Mesothelial cell of epicardium (in vitro differentiated cells): ENCODE measurements around the gene PGS1. TPM values are rescaled to one million over a fixed set of nuclear protein-coding genes. Genes with fewer than 3 reads are reported as not detected.

Experiments used
- DNase-seq, 2 experiments: peaks; one replicate each; pipeline ENCODE4 v3.0.0; 2021; ENCODE audit warnings: low spot score in 2 of 2; ENCODE audit not compliant: unreplicated experiment in 2 of 2
- H3K27ac Mint-ChIP-seq: 2 replicates; pipeline ENCODE4 v1.8.0; 2021; ENCODE audit warnings: mixed read lengths
- H3K27me3 Mint-ChIP-seq: 2 replicates; pipeline ENCODE4 v1.8.0; 2021; ENCODE audit warnings: low read depth, mixed read lengths
- H3K36me3 Mint-ChIP-seq: 2 replicates; pipeline ENCODE4 v1.8.0; 2021; ENCODE audit warnings: mixed read lengths
- H3K4me1 Mint-ChIP-seq: 2 replicates; pipeline ENCODE4 v1.8.0; 2021; ENCODE audit warnings: mixed read lengths
- H3K4me3 Mint-ChIP-seq: 2 replicates; pipeline ENCODE4 v1.8.0; 2021; ENCODE audit warnings: mild to moderate bottlenecking, moderate library complexity, mixed read lengths
- H3K9me3 Mint-ChIP-seq: 2 replicates; pipeline ENCODE4 v1.8.0; 2021; ENCODE audit warnings: mixed read lengths
- total RNA-seq: library from RNA; stranded (reverse); gene quantifications from 3 replicates; pipeline ENCODE4 v1.2.1, GENCODE V29; 2021
- TF ChIP-seq, protein P1 (sequence below): fragments of 200-600 bp; sonication (generic); IDR thresholded peaks from one replicate; pipeline ENCODE4 v1.5.0; 2021; ENCODE audit warnings: antibody characterized with exemption; ENCODE audit not compliant: unreplicated experiment

Gene PGS1
- total RNA-seq, 1 donor from 2014 or later: 62.3 TPM

DNA sequence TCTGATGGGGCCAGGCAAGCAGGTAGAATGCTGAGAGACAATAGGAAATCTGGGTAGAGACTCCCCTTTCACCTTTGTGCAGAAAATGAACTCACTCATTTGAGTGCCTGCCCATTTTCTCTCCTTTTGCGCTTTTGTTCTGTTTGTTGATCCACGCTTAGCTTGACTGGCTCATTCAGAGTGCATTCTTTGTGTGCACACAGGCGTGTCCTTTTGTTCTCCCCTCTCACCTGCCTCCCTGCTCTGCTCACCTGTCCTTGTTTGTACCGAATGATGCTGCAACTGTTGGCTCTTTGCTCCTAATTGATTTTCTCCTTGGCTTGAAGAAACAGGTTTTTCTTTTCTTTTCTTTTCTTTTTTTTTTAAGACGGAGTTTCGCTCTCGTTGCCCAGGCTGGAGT, 15.8 kb downstream of the PGS1 start:
- Mint-ChIP-seq H3K4me3 (no peak overlapping the region), H3K9me3 (no peaks in the 10 kb centered on the region), H3K27me3 (no peaks in the 10 kb centered on the region), H3K36me3 (peaks cover 21% of the 10 kb centered on the region), H3K27ac (peak overlapping the region; percentile 57), H3K4me1 (peaks cover 31% of the 10 kb centered on the region)
- no peak for DNase-seq
- TF ChIP-seq, protein P1, sequence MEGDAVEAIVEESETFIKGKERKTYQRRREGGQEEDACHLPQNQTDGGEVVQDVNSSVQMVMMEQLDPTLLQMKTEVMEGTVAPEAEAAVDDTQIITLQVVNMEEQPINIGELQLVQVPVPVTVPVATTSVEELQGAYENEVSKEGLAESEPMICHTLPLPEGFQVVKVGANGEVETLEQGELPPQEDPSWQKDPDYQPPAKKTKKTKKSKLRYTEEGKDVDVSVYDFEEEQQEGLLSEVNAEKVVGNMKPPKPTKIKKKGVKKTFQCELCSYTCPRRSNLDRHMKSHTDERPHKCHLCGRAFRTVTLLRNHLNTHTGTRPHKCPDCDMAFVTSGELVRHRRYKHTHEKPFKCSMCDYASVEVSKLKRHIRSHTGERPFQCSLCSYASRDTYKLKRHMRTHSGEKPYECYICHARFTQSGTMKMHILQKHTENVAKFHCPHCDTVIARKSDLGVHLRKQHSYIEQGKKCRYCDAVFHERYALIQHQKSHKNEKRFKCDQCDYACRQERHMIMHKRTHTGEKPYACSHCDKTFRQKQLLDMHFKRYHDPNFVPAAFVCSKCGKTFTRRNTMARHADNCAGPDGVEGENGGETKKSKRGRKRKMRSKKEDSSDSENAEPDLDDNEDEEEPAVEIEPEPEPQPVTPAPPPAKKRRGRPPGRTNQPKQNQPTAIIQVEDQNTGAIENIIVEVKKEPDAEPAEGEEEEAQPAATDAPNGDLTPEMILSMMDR: no peak

DNA sequence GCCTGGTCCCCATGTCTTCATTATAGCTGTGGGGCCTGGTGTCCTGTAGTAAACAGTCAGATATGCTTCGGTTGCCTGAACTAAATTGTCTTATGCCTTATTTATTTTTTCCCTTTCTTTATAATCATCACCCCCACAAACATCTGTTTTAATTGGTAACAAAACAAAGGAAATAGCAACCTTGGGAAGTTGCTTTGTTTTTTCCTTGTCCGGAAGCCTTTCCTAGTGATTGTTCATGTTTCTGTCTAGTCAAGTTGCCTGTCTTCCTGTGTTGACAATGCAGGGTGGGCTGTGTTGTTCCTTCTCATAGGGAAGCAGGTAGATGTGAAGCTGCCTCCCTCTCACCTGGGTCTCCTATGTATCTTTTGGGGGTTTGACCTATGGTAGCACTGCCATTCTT, 16.7 kb downstream of the PGS1 start:
- Mint-ChIP-seq H3K27ac (peak overlapping the region; percentile 64), H3K4me3 (no peak overlapping the region), H3K9me3 (no peaks in the 10 kb centered on the region), H3K36me3 (peaks cover 27% of the 10 kb centered on the region), H3K4me1 (peaks cover 29% of the 10 kb centered on the region), H3K27me3 (no peaks in the 10 kb centered on the region)
- no peak for DNase-seq
- TF ChIP-seq, protein P1: no peak

DNA sequence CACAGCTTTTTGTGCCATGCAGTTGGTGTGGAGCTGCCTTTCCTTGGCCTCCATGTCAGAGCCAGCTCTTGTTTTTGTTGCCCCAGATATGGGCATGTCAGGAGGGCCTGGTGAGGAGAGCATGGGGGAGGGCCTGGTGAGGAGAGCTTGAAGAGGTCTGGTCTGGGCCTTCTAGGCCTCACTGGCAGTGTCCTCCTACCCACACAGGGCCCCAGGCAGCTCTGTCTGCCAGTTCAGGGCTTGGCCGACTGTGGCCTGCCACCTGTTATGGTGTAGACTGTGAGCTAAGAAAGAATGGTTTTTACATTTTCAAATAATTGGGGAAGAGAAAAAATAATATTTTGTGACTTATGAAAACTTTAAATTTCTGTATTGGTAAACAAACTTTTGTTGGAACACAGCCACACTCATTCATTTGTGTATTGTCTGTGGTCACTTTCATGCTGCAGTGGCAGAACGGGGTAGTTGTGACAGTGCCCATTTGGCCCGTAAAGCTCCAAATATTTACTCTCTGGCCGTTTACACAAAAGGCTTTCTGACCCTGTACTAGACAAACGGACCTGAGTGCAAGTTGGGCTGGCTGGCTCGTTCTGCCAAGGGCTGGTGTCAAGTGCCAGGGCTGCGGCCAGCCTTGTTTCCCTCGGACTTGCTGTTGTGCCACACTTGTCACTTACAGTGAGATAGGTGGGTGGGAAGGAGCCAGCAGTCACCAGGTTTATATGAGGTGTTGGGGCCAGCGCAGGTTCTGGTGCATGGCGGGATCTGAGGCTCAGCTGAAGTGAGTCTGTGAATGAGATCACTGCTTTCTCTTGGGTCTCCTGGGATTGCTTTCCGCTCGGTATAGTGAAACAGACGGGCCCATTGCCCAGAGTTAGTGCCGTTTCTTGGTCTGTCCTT, 18.2 kb downstream of the PGS1 start:
- TF ChIP-seq, protein P1: no peak
- no peak for DNase-seq
- Mint-ChIP-seq H3K27ac (no peak overlapping the region), H3K27me3 (no peaks in the 10 kb centered on the region), H3K4me1 (peaks cover 28% of the 10 kb centered on the region), H3K9me3 (no peaks in the 10 kb centered on the region), H3K36me3 (peaks cover 27% of the 10 kb centered on the region), H3K4me3 (no peak overlapping the region)

DNA sequence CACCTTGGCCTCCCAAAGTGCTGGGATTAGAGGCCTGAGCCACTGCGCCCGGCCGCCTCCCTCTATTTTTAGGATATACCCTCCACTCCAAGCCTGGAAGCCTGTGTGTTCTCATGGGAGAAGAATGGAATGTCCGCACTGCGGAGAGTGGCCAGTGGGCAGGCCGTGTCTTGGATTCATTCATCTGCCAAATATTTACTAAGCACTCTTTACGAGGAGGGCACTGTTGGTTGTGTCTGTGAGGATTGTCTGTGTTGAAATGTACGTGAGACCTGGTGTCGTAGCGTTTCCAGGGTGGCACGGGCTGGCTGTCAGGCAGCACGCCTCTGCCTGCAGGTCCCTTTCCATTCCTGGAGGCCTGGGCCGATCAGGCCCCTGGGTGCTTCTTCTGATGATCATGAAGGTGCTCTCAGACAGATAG, 19.2 kb downstream of the PGS1 start:
- Mint-ChIP-seq H3K36me3 (peaks cover 27% of the 10 kb centered on the region), H3K27ac (peak overlapping the region; percentile 59), H3K27me3 (no peaks in the 10 kb centered on the region), H3K4me3 (no peak overlapping the region), H3K9me3 (no peaks in the 10 kb centered on the region), H3K4me1 (peaks cover 21% of the 10 kb centered on the region)
- no peak for DNase-seq
- TF ChIP-seq, protein P1: no peak

DNA sequence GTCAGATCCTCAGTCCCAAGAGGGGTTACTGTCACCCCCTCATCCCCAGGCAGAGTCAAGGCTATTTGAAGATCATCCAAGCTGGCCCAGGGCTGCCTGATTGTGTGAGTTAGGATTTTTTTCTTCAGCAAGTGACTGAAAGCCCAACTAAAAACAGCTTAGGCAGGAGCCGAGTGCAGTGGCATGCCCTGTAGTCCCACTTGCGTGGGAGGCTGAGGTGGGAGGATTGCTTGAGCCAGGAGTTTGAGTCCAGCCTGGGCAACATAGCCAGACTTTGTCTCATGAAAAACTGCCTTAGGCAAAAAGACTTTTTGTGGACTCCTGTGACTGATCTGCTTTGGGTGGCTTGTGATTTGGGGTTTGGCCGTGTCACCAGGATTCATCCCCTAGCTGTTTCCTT, 19.9 kb downstream of the PGS1 start:
- TF ChIP-seq, protein P1: no peak
- no peak overlapping the region for H3K27ac Mint-ChIP-seq
- H3K9me3 Mint-ChIP-seq: no peaks in the 10 kb centered on the region
- no peak for DNase-seq
- no peaks in the 10 kb centered on the region for H3K27me3 Mint-ChIP-seq
- H3K4me3 Mint-ChIP-seq: no peak overlapping the region
- H3K4me1 Mint-ChIP-seq: peaks cover 19% of the 10 kb centered on the region
- H3K36me3 Mint-ChIP-seq: peaks cover 30% of the 10 kb centered on the region
